Endothelial cell of umbilical vein (primary cell): Measurements from ENCODE around the gene ADH1B. TPM values are rescaled to one million over a fixed set of nuclear protein-coding genes. Genes with fewer than 3 reads are reported as not detected.

Experiments used
- BruUV-seq: library from RNA; stranded (reverse); fragments of 400-500 nt; replicated peaks from 2 replicates; lab custom pipeline; 2021; lab: Mats Ljungman, UMichigan
- CTCF ChIA-PET: fragments of 300-600, 350-600 bp; sonication (Branson Sonifier 250); formaldehyde crosslinking; loops from one replicate; lab custom pipeline; 2021; ENCODE audit warnings: antibody characterized with exemption, inconsistent platforms; lab: Charles Lee
- POLR2A ChIA-PET: fragments of 300-600, 350-600 bp; sonication (Branson Sonifier 250); formaldehyde crosslinking; loops from one replicate; lab custom pipeline; 2021; ENCODE audit warnings: antibody characterized with exemption, inconsistent platforms; lab: Charles Lee
- DNase-seq: peaks from one replicate; pipeline ENCODE4 v3.0.0-alpha.2; 2011; ENCODE audit warnings: low read depth, low spot score
- FAIRE-seq: peaks from 2 replicates; lab custom pipeline; 2011; peaks lifted over from hg19 to GRCh38; lab: Jason Lieb, UNC
- H2AFZ ChIP-seq: 2 replicates; pipeline ENCODE4 v1.6.0; 2012; ENCODE audit warnings: low read depth, low read length, control low read depth, inconsistent platforms
- H3K27ac ChIP-seq: 2 replicates; pipeline ENCODE4 v1.5.1; 2011; ENCODE audit warnings: low read depth, mild to moderate bottlenecking, control low read depth, low read length, moderate library complexity; ENCODE audit not compliant: insufficient read depth
- H3K27me3 ChIP-seq, 2 experiments: 2 replicates each; pipeline versions ENCODE4 v1.6.0 to v1.6.1; 2011; ENCODE audit warnings: low read length in 2 of 2, mixed read lengths in 1 of 2; ENCODE audit not compliant: control insufficient read depth in 2 of 2, insufficient read depth in 2 of 2
- H3K36me3 ChIP-seq, 2 experiments: 2 replicates in 1 of 2; 3 replicates in 1 of 2; pipeline ENCODE4 v1.5.1; 2011; ENCODE audit warnings: low read length in 2 of 2, mild to moderate bottlenecking in 1 of 2, moderate library complexity in 1 of 2; ENCODE audit not compliant: control insufficient read depth in 2 of 2, insufficient read depth in 2 of 2; ENCODE audit errors: extremely low read depth in 1 of 2
- H3K4me1 ChIP-seq: 3 replicates; pipeline ENCODE4 v1.5.1; 2011; ENCODE audit warnings: mild to moderate bottlenecking, low read length; ENCODE audit not compliant: control insufficient read depth, insufficient read depth; ENCODE audit errors: extremely low read depth
- H3K4me2 ChIP-seq: 2 replicates; pipeline ENCODE4 v1.6.1; 2011; ENCODE audit warnings: low read length, control low read depth, mixed read lengths; ENCODE audit not compliant: insufficient read depth
- H3K4me3 ChIP-seq, 3 experiments: fragments of 200-600 bp in 1 of 3; sonication (generic), shearing (Covaris generic) in 1 of 3; replicated peaks in 1 of 3; 2 replicates each; pipeline ENCODE4 v1.5.1; 2011 to 2016; ENCODE audit warnings: control low read depth in 3 of 3, low read length in 3 of 3, mild to moderate bottlenecking in 2 of 3, inconsistent platforms in 1 of 3, low read depth in 1 of 3, moderate library complexity in 1 of 3; ENCODE audit not compliant: insufficient read depth in 1 of 3
- H3K79me2 ChIP-seq: 2 replicates; pipeline ENCODE4 v1.6.0; 2012; ENCODE audit warnings: low read length, inconsistent platforms; ENCODE audit not compliant: control insufficient read depth, insufficient read depth
- H3K9ac ChIP-seq: replicated peaks from 2 replicates; pipeline ENCODE3; 2011; ENCODE audit warnings: low read length, control low read depth; ENCODE audit not compliant: insufficient read depth; ENCODE audit errors: extremely low read depth
- H3K9me1 ChIP-seq: replicated peaks from 3 replicates; pipeline ENCODE4 v1.6.0; 2011; ENCODE audit warnings: mild to moderate bottlenecking, low read length; ENCODE audit not compliant: control insufficient read depth, insufficient read depth; ENCODE audit errors: extremely low read depth
- H3K9me3 ChIP-seq: replicated peaks from 2 replicates; pipeline ENCODE4 v1.5.1; 2012; ENCODE audit warnings: low read length, inconsistent platforms; ENCODE audit not compliant: control insufficient read depth, insufficient read depth
- H4K20me1 ChIP-seq: replicated peaks from 2 replicates; pipeline ENCODE3; 2011; ENCODE audit warnings: mild to moderate bottlenecking, low read length; ENCODE audit not compliant: control insufficient read depth, insufficient read depth; ENCODE audit errors: extremely low read depth
- CTCF ChIP-seq, 2 donors: IDR thresholded peaks; 1 replicate in 1 of 2; 2 replicates in 1 of 2; pipeline ENCODE4 v1.5.1; 2011; ENCODE audit warnings: low read length in 2 of 2, mild to moderate bottlenecking in 2 of 2, moderate library complexity in 2 of 2, control low read depth in 1 of 2, inconsistent platforms in 1 of 2, low read depth in 1 of 2; ENCODE audit not compliant: insufficient read depth in 1 of 2; ENCODE audit errors: extremely low read depth in 1 of 2
- EZH2 ChIP-seq: IDR thresholded peaks from 2 replicates; pipeline ENCODE4 v1.6.1; 2012; ENCODE audit warnings: borderline replicate concordance, low read depth, mild to moderate bottlenecking, moderate library complexity, low read length, inconsistent platforms; ENCODE audit not compliant: severe bottlenecking
- FOS ChIP-seq: IDR thresholded peaks from 2 replicates; pipeline ENCODE4 v1.6.1; 2011; ENCODE audit warnings: mild to moderate bottlenecking, low read length, moderate library complexity, borderline replicate concordance; ENCODE audit not compliant: insufficient read depth
- JUN ChIP-seq: IDR thresholded peaks from 2 replicates; pipeline ENCODE4 v1.6.1; 2011; ENCODE audit warnings: borderline replicate concordance, low read depth; ENCODE audit not compliant: insufficient read length, insufficient read depth
- MAX ChIP-seq: IDR thresholded peaks from 2 replicates; pipeline ENCODE4 v1.6.1; 2011; ENCODE audit not compliant: insufficient read depth, insufficient read length
- MYC ChIP-seq: IDR thresholded peaks from one replicate; pipeline ENCODE4 v1.6.1; 2011; ENCODE audit warnings: mild to moderate bottlenecking, low read depth, low read length
- POLR2A ChIP-seq: IDR thresholded peaks from 2 replicates; pipeline ENCODE4 v1.6.1; 2012; ENCODE audit warnings: low read depth, mild to moderate bottlenecking, control low read depth, low read length
- POLR2AphosphoS5 ChIP-seq: IDR thresholded peaks from 2 replicates; pipeline ENCODE4 v1.6.1; 2012; ENCODE audit warnings: low read depth, mild to moderate bottlenecking, control low read depth, low read length, moderate library complexity; ENCODE audit not compliant: insufficient read depth
- dilution Hi-C: fragments of 300-500 bp; cut with MboI; formaldehyde crosslinking; loops from one replicate; pipeline ENCODE4 v1.15.0; 2019; ENCODE audit warnings: low sequenced_read_pairs; ENCODE audit not compliant: extremely low pct_ligation_motif_present
- intact Hi-C: fragments of 100-400 bp; cut with micrococcal nuclease; formaldehyde crosslinking; loops from one replicate; pipeline ENCODE4 v1.10.0; 2022
- polyA plus RNA-seq, 4 experiments: library from polyadenylated mRNA; depleted of rRNA in 3 of 4; stranded (reverse) in 3 of 4; unstranded in 1 of 4; fragments of >200 nt; gene quantifications; 2 replicates each; pipeline versions ENCODE4 v1.2.1 to v1.2.3, GENCODE V29; 2011 to 2012; ENCODE audit warnings: missing spikeins in 1 of 4
- total RNA-seq: library from RNA; stranded (reverse); gene quantifications from 2 replicates; pipeline ENCODE4 v1.2.3, GENCODE V29; 2021

ADH1B gene
- total and polyA plus RNA-seq, 2 donors (not counting 3 experiments of a cell fraction or from before 2014, with no cell fraction given) = not detected

GRCh38 chr4:99352602-99353537 is 31.7 kb upstream of the ADH1B start, which contains the start of gene ADH1C:
ADH1C (minus strand) TSS chr4:99352746; CDS start chr4:99352675, 71 bp downstream.
- Histone ChIP-seq H3K36me3 (no peaks in the 10 kb centered on the region), H2AFZ (no peak within 1 kb of the TSS), H3K4me3 (no peak within 1 kb of the TSS), H3K27me3 (no peaks in the 10 kb centered on the region), H3K79me2 (no peaks in the 10 kb centered on the region), H3K9ac (no peak within 1 kb of the TSS), H3K27ac (no peak within 1 kb of the TSS), H3K9me1 (no peaks in the 10 kb centered on the region), H3K9me3 (no peaks in the 10 kb centered on the region), H3K4me1 (no peaks in the 10 kb centered on the region), H3K4me2 (no peak within 1 kb of the TSS), H4K20me1 (no peaks in the 10 kb centered on the region)
- no TSS peak for BruUV-seq
- POLR2A ChIA-PET = no interaction called here
- dilution Hi-C loops = no loop called here
- no peak for DNase-seq
- intact Hi-C loops = no loop called here
- CTCF ChIA-PET = no interaction called here
- no peak for FAIRE-seq
- TF ChIP-seq FOS = no peak
- no peak for TF ChIP-seq CTCF (IDR thresholded peaks at IDR 0.05; ENCODE audit: extremely low read depth in 1 of 2, insufficient read depth in 1 of 2, low read depth in 1 of 2, low read length in 2 of 2)
- no peak for TF ChIP-seq EZH2
- no peak for TF ChIP-seq POLR2A
- no peak for TF ChIP-seq POLR2AphosphoS5
- no peak for TF ChIP-seq MAX
- TF ChIP-seq JUN = no peak
- TF ChIP-seq MYC = no peak
